GM21367 (cell line): ENCODE measurements around the gene PTGIS.

Source experiments
- ATAC-seq: cut with Tn5 transposase; IDR thresholded peaks from one replicate; pipeline ENCODE4 v1.9.1; 2021; ENCODE audit not compliant: unreplicated experiment

Gene PTGIS

GRCh38 chr20:49503176-49503575 lies 64.8 kb downstream of the PTGIS start:
- ATAC-seq, result no peak

- no peak for ATAC-seq
Observed at GRCh38 chr20:49501917-49502316, 66.0 kb downstream of the PTGIS start.

GRCh38 chr20:49497398-49497669 lies 70.6 kb downstream of the PTGIS start:
- ATAC-seq, result no peak

- no peak for ATAC-seq
Observed at GRCh38 chr20:49496553-49497397, 71.2 kb downstream of the PTGIS start.

GRCh38 chr20:49496043-49496442 lies 71.9 kb downstream of the PTGIS start:
- no peak for ATAC-seq

GRCh38 chr20:49490689-49491088 lies 77.2 kb downstream of the PTGIS start:
- no peak for ATAC-seq

DNA sequence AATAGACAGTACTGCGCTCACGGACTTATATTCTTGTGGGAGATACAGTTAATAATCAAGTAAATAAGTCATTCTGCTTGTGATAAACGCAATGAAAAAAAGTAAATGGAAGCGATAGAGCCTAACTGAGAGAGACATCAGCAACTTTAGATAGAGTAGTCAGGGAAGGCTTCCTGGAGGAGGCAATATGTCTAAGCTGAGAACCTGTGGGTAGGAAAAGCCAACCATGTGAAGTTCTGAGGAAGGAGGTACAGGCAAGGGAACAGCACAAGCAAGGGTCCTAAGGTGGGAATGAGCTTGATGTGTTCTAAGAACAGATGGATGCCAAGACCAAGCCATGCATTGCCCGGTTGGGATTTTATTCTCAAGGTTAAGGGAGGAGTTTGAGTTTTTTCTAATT lies 78.2 kb downstream of the PTGIS start:
- no peak for ATAC-seq

- ATAC-seq, result no peak
Observed at GRCh38 chr20:49486064-49486463, 81.9 kb downstream of the PTGIS start.

- no peak for ATAC-seq
Observed at GRCh38 chr20:49485563-49485962, 82.4 kb downstream of the PTGIS start.

DNA sequence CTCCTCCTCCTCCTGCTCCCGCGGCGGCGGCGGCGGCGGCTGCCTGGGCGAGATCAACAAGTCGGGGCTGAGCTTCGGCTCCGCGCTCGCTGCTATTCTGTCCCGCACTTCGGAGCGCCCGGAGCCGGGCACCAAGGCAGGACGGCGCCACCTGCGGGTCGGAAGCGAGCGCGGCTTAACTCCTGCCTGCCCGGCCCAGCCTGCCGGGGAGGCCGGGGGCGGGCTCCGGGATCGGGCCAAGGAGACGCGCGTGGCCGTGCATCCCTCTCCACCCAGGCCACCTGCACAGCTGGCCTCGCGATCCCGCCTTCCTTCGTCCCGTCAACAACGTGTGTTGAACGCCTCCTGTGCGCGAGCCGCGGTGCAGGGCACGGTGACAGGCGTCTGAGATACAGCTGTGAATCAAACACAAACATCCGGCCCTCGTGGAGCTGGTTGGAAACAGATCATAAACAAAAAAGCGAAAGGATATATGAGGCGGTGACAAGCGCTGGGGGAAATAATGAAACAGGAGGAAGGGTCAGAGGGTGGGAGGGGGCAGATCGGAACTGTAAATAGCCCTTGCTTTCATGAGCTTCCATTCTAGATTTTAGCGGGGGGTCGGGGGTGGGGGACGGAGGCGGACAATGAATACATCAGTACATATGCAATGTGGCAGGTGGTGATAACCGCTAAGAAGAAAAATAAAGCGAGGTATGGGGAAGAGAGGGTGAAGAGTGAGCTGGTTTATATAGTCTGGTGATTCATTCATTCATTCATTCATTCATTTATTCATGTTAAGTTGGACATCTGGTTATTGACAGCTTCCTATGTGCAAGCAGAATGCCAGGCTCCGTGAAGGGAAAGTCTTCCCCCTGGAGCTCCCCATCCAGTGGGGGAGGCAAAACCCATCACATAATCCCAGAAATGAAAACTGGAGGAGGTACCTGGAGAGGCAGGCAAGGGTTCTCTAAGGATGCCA lies 83.5 kb downstream of the PTGIS start:
- ATAC-seq, result no peak

DNA sequence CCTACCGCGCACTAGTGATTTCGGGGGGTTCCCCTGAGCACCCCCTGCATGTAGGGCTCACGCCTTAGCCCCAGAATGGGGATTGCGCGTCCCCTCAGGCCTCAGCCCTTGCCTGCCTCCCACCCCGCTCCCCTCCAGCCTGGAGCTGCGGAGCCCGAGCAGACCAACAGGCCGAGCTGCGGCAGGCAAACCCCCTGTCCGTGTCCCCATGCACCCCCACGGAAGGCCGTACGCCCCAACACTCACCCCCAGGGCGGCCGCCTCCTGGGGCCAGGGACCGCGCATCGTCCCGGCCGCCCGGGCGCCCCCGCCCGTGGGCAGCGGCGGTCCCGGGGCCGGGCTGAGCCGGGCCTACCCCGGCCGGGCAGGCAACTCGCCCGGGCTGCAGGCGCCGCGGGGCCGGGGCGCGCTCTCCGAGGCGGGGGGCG lies 84.2 kb downstream of the PTGIS start:
- no peak for ATAC-seq

GRCh38 chr20:49483018-49483695 lies 84.8 kb downstream of the PTGIS start:
- ATAC-seq, result no peak

DNA sequence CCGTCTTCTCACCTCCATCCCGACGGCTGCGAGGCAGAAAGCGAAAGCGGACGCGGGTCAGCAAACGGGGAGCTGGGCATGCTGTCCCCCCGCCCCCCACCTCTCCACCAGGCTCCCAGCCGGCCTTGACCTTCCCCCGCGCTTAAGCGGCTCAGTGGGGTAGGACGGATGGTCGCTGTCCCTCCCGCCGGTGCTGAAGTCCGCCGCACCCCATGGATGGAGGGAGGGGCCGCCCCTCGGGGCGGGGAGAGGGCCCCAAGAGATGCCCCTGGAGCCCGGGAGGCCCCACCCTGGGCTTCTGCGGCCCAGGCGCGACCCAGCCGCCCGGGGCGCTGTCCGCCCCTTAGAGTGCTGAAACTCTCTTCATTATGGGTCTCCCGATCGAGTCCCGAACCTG lies 85.3 kb downstream of the PTGIS start, which contains the start of gene KCNB1:
KCNB1 (minus strand) TSS at position 48 of the 397 bp plus-strand sequence. CDS start 188 bp downstream, outside the sequence.
- no peak for ATAC-seq

- ATAC-seq, result no peak
Observed at GRCh38 chr20:49482173-49482572, 85.8 kb downstream of the PTGIS start.

DNA sequence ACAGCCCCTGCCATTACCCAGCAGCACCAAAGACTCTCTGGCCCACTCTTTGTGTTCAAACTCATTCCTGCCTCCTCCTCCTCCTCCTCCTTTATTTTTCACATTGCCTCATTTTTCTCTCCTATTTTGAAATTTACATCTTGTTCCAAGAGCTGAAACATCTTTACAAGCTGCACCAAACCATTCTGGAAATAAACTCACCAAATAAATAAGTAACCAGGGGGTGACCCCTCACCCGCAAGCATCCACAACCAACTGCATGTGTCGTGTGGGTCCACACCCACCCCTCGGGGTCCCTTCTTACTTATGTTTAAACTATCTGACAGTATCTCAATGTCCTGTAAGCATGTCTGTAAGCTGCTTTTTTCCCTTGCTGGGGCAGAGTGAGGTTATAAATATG lies 86.8 kb downstream of the PTGIS start:
- no peak for ATAC-seq

DNA sequence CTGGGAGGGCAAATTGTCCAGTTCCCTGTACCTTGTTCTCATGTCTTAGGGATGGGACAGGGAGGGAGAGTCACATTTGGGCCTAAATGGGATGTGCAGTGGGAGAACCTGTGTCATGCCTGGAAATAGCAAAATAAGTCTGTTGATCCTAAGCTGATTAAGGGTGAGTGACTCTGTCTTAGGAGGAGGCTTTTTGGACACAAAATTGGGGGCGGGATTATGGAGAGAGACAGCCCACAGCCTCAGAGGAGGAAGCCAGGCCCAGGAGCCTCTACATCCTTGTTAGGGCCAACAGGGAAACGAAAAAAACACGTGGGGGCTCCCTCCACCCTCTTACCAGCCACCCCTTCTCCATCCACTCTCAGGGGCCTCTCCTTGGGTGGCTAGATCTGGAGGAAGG lies 87.7 kb downstream of the PTGIS start:
- no peak for ATAC-seq

DNA sequence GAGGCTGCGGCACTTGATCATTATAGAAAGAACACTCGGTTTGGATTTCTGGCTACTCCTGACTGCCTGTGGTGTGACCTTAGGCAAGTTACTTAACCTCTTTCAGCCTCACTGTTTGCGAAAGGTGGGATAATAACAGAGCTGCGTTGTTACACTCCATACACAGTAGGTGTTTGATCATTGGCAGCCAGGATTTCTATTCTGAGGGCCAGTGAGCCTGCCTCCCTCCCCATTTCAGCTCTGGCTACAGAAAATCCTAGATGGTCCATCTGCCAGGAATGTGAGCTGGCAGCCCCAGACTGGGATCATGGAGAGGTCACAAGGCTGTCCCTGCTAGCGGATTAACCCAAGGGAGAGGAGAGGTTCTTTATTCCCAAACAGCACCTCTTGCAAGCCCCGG lies 88.2 kb downstream of the PTGIS start:
- no peak for ATAC-seq

- ATAC-seq, result no peak
Observed at GRCh38 chr20:49478754-49479689, 88.9 kb downstream of the PTGIS start.

DNA sequence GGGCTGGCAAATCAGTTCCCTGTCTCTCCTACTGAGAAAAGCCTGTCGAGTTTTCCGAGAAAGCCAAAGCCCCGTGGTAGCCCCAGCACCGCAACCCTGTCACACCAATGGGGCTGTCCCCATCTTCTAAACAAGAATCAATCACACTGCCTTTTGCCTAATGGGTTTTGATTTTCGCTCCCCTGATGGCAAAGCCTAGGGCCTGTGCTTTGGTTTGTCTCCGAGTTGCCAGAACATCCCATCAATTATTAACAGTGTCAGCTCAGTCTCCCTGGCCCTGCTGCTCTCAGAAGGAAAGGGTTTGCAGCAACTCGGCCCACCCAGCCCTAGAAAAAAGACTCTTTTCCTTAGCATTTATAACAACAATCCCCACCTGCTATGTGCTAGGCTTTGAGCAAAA lies 89.7 kb downstream of the PTGIS start:
- no peak for ATAC-seq

DNA sequence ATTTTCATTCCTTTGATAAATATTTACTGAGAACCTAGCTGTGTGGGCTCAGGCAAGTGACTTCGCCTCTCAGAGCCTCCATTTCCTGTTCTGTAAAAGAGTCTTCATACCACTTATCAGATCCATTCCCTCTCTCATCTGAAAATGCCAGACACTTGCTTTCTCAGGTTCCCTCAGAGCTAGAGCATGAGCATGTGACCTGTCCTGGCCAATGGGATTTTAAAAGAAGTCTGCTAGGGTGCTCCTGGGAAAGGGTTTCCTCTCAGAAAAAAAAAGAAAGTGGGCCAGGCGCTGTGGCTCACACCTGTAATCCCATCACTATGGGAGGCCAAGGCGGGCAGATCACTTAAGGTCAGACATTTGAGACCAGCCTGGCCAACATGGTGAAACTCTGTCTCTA lies 90.7 kb downstream of the PTGIS start:
- ATAC-seq, result no peak
